Measurements from ENCODE around the gene KDM2B. TPM values are rescaled to one million over a fixed set of nuclear protein-coding genes. Genes with fewer than 3 reads are reported as not detected.

KDM2B gene
- total RNA-seq, 1 experiment from 2014 or later, result 24.7 TPM

DNA sequence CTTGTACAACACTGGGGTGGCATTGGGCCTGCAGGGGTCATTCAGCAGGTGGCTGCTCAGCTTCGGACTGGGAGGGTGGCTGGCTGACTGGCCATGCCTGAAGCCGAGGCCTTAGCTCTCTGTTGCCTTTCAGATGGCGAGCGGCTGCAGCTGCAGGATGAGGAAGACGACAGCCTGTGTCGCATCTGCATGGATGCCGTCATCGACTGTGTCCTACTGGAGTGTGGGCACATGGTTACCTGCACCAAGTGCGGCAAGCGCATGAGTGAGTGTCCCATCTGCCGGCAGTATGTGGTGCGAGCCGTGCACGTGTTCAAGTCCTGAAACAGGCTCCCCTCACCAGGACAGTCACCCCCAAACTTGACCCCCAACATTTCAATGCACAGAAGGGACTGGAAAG, 157.6 kb downstream of the KDM2B start:
- Mint-ChIP-seq H3K27me3 (ENCODE audit: unreplicated experiment) (no peaks in the 10 kb centered on the region), H3K4me3 (ENCODE audit: low read depth, unreplicated experiment) (no peak overlapping the region), H3K4me1 (ENCODE audit: low read depth, unreplicated experiment) (no peaks in the 10 kb centered on the region), H3K27ac (ENCODE audit: unreplicated experiment) (no peak overlapping the region), H3K36me3 (ENCODE audit: insufficient read depth, unreplicated experiment) (peaks cover 59% of the 10 kb centered on the region), H3K9me3 (ENCODE audit: low read depth, unreplicated experiment) (no peaks in the 10 kb centered on the region)
- CTCF ChIA-PET, result no interaction called here
- TF ChIP-seq, protein P1, sequence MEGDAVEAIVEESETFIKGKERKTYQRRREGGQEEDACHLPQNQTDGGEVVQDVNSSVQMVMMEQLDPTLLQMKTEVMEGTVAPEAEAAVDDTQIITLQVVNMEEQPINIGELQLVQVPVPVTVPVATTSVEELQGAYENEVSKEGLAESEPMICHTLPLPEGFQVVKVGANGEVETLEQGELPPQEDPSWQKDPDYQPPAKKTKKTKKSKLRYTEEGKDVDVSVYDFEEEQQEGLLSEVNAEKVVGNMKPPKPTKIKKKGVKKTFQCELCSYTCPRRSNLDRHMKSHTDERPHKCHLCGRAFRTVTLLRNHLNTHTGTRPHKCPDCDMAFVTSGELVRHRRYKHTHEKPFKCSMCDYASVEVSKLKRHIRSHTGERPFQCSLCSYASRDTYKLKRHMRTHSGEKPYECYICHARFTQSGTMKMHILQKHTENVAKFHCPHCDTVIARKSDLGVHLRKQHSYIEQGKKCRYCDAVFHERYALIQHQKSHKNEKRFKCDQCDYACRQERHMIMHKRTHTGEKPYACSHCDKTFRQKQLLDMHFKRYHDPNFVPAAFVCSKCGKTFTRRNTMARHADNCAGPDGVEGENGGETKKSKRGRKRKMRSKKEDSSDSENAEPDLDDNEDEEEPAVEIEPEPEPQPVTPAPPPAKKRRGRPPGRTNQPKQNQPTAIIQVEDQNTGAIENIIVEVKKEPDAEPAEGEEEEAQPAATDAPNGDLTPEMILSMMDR (IDR thresholded peaks at IDR 0.05; ENCODE audit: unreplicated experiment), result no peak
- DNase-seq, result no peak
- intact Hi-C loops (cut with micrococcal nuclease; ENCODE audit: unreplicated experiment), result no loop called here
- BruUV-seq (replicated peaks), result no TSS peak

DNA sequence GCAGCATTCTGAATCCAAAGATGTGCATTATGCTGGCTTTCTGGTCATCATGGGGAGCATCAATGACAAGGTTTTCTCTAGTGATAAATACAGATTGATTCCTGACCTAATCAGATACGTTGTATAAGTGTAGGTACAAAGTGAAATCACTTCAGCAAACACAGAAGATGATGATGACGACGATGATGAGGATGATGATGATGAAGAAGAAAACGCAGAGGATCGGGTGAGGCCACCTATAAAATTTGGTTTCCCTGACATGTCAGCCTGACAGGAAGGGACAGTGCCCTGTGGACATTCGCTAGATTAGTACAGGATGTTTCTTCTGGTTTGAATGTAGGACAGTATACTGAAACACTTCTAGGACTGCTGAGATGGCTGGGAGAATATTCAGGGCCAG, 160.7 kb downstream of the KDM2B start:
- no peaks in the 10 kb centered on the region for H3K4me1 Mint-ChIP-seq (ENCODE audit: low read depth, unreplicated experiment)
- peaks cover 43% of the 10 kb centered on the region for H3K36me3 Mint-ChIP-seq (ENCODE audit: insufficient read depth, unreplicated experiment)
- DNase-seq, result no peak
- TF ChIP-seq, protein P1 (IDR thresholded peaks at IDR 0.05; ENCODE audit: unreplicated experiment), result no peak
- BruUV-seq (replicated peaks), result no TSS peak
- no peaks in the 10 kb centered on the region for H3K27me3 Mint-ChIP-seq (ENCODE audit: unreplicated experiment)
- H3K27ac Mint-ChIP-seq (ENCODE audit: unreplicated experiment), result no peak overlapping the region
- H3K4me3 Mint-ChIP-seq (ENCODE audit: low read depth, unreplicated experiment), result no peak overlapping the region
- CTCF ChIA-PET, result no interaction called here
- intact Hi-C loops (cut with micrococcal nuclease; ENCODE audit: unreplicated experiment), result no loop called here
- no peaks in the 10 kb centered on the region for H3K9me3 Mint-ChIP-seq (ENCODE audit: low read depth, unreplicated experiment)

DNA sequence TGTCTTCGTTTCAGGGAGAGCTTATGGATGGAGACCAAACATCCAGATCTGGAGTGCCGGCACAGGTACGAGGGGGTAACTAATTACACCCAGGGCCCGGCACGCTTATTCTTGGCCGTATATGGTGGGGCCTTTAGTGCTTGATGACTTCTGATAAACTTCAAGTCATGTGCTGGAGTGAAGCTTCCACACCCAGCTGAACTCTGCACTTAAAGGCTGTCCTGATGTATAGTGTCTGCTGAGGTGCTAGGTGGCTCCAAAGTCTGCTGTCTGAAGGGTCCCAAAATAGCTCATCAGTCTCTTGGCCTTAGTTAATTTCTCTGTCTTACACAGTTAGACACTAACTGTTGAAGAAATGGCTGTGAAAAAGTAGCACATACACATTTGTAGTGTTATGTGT, 163.0 kb downstream of the KDM2B start:
- intact Hi-C loops (cut with micrococcal nuclease; ENCODE audit: unreplicated experiment), result no loop called here
- DNase-seq, result no peak
- H3K4me3 Mint-ChIP-seq (ENCODE audit: low read depth, unreplicated experiment), result no peak overlapping the region
- no peak overlapping the region for H3K27ac Mint-ChIP-seq (ENCODE audit: unreplicated experiment)
- no TSS peak for BruUV-seq (replicated peaks)
- H3K4me1 Mint-ChIP-seq (ENCODE audit: low read depth, unreplicated experiment), result no peaks in the 10 kb centered on the region
- TF ChIP-seq, protein P1 (IDR thresholded peaks at IDR 0.05; ENCODE audit: unreplicated experiment), result no peak
- peaks cover 43% of the 10 kb centered on the region for H3K36me3 Mint-ChIP-seq (ENCODE audit: insufficient read depth, unreplicated experiment)
- H3K27me3 Mint-ChIP-seq (ENCODE audit: unreplicated experiment), result no peaks in the 10 kb centered on the region
- no peaks in the 10 kb centered on the region for H3K9me3 Mint-ChIP-seq (ENCODE audit: low read depth, unreplicated experiment)
- CTCF ChIA-PET, result no interaction called here

DNA sequence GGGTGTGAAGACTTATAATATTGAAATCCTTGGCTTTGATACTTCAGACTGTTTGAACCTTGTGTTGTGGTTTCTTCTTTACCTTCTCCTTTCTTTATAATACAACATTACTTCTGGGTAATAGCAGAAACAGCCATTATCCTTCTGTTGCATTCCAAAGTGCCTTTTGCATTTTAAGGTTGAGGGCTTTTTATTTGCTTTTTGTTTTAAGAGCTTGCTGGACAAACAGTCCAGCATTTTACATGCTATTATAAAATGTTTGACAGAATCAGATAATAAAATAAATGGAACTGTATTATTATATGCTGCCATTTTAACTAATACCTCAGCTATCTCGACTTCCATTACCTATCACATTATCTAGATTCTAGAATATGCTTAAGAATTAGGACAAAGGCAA, 166.9 kb downstream of the KDM2B start:
- intact Hi-C loops (cut with micrococcal nuclease; ENCODE audit: unreplicated experiment), result no loop called here
- DNase-seq, result no peak
- Mint-ChIP-seq H3K9me3 (ENCODE audit: low read depth, unreplicated experiment) (no peaks in the 10 kb centered on the region), H3K4me1 (ENCODE audit: low read depth, unreplicated experiment) (no peaks in the 10 kb centered on the region), H3K27ac (ENCODE audit: unreplicated experiment) (no peak overlapping the region), H3K4me3 (ENCODE audit: low read depth, unreplicated experiment) (no peak overlapping the region), H3K27me3 (ENCODE audit: unreplicated experiment) (no peaks in the 10 kb centered on the region), H3K36me3 (ENCODE audit: insufficient read depth, unreplicated experiment) (peaks cover 32% of the 10 kb centered on the region)
- no TSS peak for BruUV-seq (replicated peaks)
- CTCF ChIA-PET, result interaction anchor here (0.6 kb wide), 1 partner anchor 442 kb away, joined by 6 read pairs; no protein-coding TSS in a partner anchor
- TF ChIP-seq, protein P1 (IDR thresholded peaks at IDR 0.05; ENCODE audit: unreplicated experiment), result no peak
